ENCODE measurements around the gene IRAK3. TPM values are rescaled to one million over a fixed set of nuclear protein-coding genes. Genes with fewer than 3 reads are reported as not detected.
A peak's percentile ranks its signal among the peaks of the same experiment; 100 is the strongest.

Gene IRAK3
- total and polyA plus RNA-seq, 10 donors = 4.4 to 157 (median 73.5) TPM

GRCh38 chr12:66241061-66242043 lies 52.3 kb downstream of the IRAK3 start:
- peak overlapping the region in 7 of 8 donors; percentile 48 to 87 (median 74) for H3K27ac ChIP-seq
- no peak for DNase-seq

GRCh38 chr12:66242311-66242710 lies 53.3 kb downstream of the IRAK3 start:
- H3K27ac ChIP-seq = peak overlapping the region in 7 of 8 donors; percentile 46 to 87 (median 74)
- no peak for DNase-seq

More at GRCh38 chr12:66241061-66242043, 52.3 kb downstream of the IRAK3 start:
- H3K4me1 ChIP-seq = peaks cover 0 to 61% (median 20%) of the 10 kb centered on the region in 6 donors
- intact Hi-C loops (cut with DNase I; ENCODE audit: low total_unique reads) = no loop called here
- TF ChIP-seq, protein P1, sequence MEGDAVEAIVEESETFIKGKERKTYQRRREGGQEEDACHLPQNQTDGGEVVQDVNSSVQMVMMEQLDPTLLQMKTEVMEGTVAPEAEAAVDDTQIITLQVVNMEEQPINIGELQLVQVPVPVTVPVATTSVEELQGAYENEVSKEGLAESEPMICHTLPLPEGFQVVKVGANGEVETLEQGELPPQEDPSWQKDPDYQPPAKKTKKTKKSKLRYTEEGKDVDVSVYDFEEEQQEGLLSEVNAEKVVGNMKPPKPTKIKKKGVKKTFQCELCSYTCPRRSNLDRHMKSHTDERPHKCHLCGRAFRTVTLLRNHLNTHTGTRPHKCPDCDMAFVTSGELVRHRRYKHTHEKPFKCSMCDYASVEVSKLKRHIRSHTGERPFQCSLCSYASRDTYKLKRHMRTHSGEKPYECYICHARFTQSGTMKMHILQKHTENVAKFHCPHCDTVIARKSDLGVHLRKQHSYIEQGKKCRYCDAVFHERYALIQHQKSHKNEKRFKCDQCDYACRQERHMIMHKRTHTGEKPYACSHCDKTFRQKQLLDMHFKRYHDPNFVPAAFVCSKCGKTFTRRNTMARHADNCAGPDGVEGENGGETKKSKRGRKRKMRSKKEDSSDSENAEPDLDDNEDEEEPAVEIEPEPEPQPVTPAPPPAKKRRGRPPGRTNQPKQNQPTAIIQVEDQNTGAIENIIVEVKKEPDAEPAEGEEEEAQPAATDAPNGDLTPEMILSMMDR (IDR thresholded peaks at IDR 0.05 in 8 of 11, conservative IDR thresholded peaks at IDR 0.05 in 3 of 11) = no peak
- TF ChIP-seq POLR2AphosphoS5 (IDR thresholded peaks at IDR 0.05) (peak in 1 of 3 donors; percentile 65), POLR2A (IDR thresholded peaks at IDR 0.05) (no peak)
- WGBS, 5 donors = 43 to 79% (median 64%) methylated on average over 7 of the region's 7 CpGs
- no peaks in the 10 kb centered on the region for H3K27me3 ChIP-seq (replicated peaks in 1 of 7)
- no peaks in the 10 kb centered on the region for H3K9me3 ChIP-seq
- peak overlapping the region in 1 of 8 donors; percentile 13 for H3K4me3 ChIP-seq
- peaks cover 0 to 71% (median 10%) of the 10 kb centered on the region in 6 donors for H3K36me3 ChIP-seq

DNA sequence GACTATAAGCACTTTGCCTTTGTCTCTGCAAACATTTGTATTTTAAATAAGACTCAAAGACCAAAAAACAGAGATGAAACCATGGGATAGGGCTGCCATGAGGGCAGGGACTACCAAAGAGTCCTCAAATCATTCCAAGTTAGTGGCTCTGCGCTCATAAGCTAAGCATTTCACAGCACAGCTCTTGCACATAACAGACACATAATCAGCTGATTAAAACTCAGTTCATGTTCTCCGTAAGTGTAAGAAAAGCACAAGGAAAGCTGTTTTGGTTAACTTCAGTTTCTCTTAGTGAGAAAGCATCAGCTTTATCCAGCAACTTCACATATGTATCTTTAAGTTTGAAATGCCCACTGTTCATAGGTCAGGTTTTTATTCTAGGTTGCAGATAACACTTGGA lies 54.9 kb downstream of the IRAK3 start:
- TF ChIP-seq, protein P1 (IDR thresholded peaks at IDR 0.05 in 8 of 11, conservative IDR thresholded peaks at IDR 0.05 in 3 of 11) = no peak
- TF ChIP-seq POLR2AphosphoS5 (IDR thresholded peaks at IDR 0.05) (no peak), POLR2A (IDR thresholded peaks at IDR 0.05) (no peak)
- no peak overlapping the region for H3K4me3 ChIP-seq
- H3K9me3 ChIP-seq = no peaks in the 10 kb centered on the region
- peak overlapping the region in 1 of 8 donors; percentile 87 for H3K27ac ChIP-seq
- H3K4me1 ChIP-seq = peaks cover 0 to 36% (median 12%) of the 10 kb centered on the region in 6 donors
- WGBS, 5 donors = 93 to 96% (median 95%) methylated on average over 2 of the region's 2 CpGs
- intact Hi-C loops (cut with DNase I; ENCODE audit: low total_unique reads) = no loop called here
- peaks cover 0 to 90% (median 19%) of the 10 kb centered on the region in 6 donors for H3K36me3 ChIP-seq
- no peaks in the 10 kb centered on the region for H3K27me3 ChIP-seq (replicated peaks in 1 of 7)
- no peak for DNase-seq

More at GRCh38 chr12:66242311-66242710, 53.3 kb downstream of the IRAK3 start:
- 55 to 86% (median 67%) methylated on average over 2 of the region's 2 CpGs for WGBS, 5 donors
- peaks cover 0 to 81% (median 10%) of the 10 kb centered on the region in 6 donors for H3K36me3 ChIP-seq
- H3K4me1 ChIP-seq = peaks cover 0 to 52% (median 14%) of the 10 kb centered on the region in 6 donors
- no peaks in the 10 kb centered on the region for H3K27me3 ChIP-seq (replicated peaks in 1 of 7)
- no peaks in the 10 kb centered on the region for H3K9me3 ChIP-seq
- intact Hi-C loops (cut with DNase I; ENCODE audit: low total_unique reads) = no loop called here
- H3K4me3 ChIP-seq = no peak overlapping the region
- TF ChIP-seq POLR2A (IDR thresholded peaks at IDR 0.05) (no peak), POLR2AphosphoS5 (IDR thresholded peaks at IDR 0.05) (peak in 1 of 3 donors; percentile 17)
- TF ChIP-seq, protein P1 (IDR thresholded peaks at IDR 0.05 in 8 of 11, conservative IDR thresholded peaks at IDR 0.05 in 3 of 11) = no peak

DNA sequence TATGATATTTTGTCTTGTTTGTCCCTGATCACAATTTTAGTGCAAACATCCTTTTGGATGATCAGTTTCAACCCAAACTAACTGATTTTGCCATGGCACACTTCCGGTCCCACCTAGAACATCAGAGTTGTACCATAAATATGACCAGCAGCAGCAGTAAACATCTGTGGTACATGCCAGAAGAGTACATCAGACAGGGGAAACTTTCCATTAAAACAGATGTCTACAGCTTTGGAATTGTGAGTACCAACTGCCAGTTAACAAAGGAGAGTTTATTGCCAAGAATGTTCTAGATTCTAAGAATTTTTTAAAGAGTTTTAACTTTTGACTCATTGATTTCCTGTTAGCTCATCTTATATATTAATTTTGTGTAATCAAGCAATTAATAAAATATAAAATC lies 55.4 kb downstream of the IRAK3 start:
- no peak for DNase-seq
- peaks cover 0 to 30% (median 9%) of the 10 kb centered on the region in 6 donors for H3K4me1 ChIP-seq
- WGBS, 5 donors = 89 to 100% (median 96%) methylated on average over 1 of the region's 1 CpG
- peaks cover 0 to 91% (median 21%) of the 10 kb centered on the region in 6 donors for H3K36me3 ChIP-seq
- intact Hi-C loops (cut with DNase I; ENCODE audit: low total_unique reads) = no loop called here
- no peaks in the 10 kb centered on the region for H3K9me3 ChIP-seq
- TF ChIP-seq, protein P1 (IDR thresholded peaks at IDR 0.05 in 8 of 11, conservative IDR thresholded peaks at IDR 0.05 in 3 of 11) = no peak
- H3K4me3 ChIP-seq = no peak overlapping the region
- no peaks in the 10 kb centered on the region for H3K27me3 ChIP-seq (replicated peaks in 1 of 7)
- H3K27ac ChIP-seq = no peak overlapping the region
